Neural cell (in vitro differentiated cells): Measurements from ENCODE around the gene RBFOX2. TPM values are rescaled to one million over a fixed set of nuclear protein-coding genes. Genes with fewer than 3 reads are reported as not detected.

Experiments used
- H2AFZ ChIP-seq: fragments of 200-600, 300-800 bp; sonication (generic), shearing (Covaris generic); 2 replicates; pipeline ENCODE4 v1.6.0; 2014; ENCODE audit warnings: low read depth, mild to moderate bottlenecking, antibody characterized with exemption, low read length, moderate library complexity
- H3F3A ChIP-seq: fragments of 200-600 bp; shearing (Covaris generic); 2 replicates; pipeline ENCODE4 v1.6.1; 2016; ENCODE audit warnings: mild to moderate bottlenecking, moderate library complexity, mixed read lengths, antibody characterized with exemption, low read length; ENCODE audit not compliant: insufficient read depth, poor library complexity, severe bottlenecking
- H3K27ac ChIP-seq: fragments of 200-600, 300-800 bp; sonication (generic), shearing (Covaris generic); 2 replicates; pipeline ENCODE4 v1.5.1; 2014; ENCODE audit warnings: mild to moderate bottlenecking, low read length, moderate library complexity
- H3K27me3 ChIP-seq: fragments of 300-800, 200-600 bp; sonication (generic), shearing (Covaris generic); 2 replicates; pipeline ENCODE4 v1.6.0; 2014; ENCODE audit warnings: mild to moderate bottlenecking, low read depth, low read length, moderate library complexity; ENCODE audit not compliant: insufficient read depth
- H3K36me3 ChIP-seq: fragments of 300-800, 200-600 bp; sonication (generic), shearing (Covaris generic); 2 replicates; pipeline ENCODE4 v1.5.1; 2014; ENCODE audit warnings: mild to moderate bottlenecking, antibody characterized with exemption, low read length, moderate library complexity; ENCODE audit not compliant: insufficient read depth
- H3K4me2 ChIP-seq: fragments of 300-800, 200-600 bp; sonication (generic), shearing (Covaris generic); 2 replicates; pipeline ENCODE4 v1.6.0; 2014; ENCODE audit warnings: mild to moderate bottlenecking, low read length
- H3K4me3 ChIP-seq: fragments of 300-800, 200-600 bp; sonication (generic), shearing (Covaris generic); 2 replicates; pipeline ENCODE4 v1.5.1; 2014; ENCODE audit warnings: mild to moderate bottlenecking, low read length, moderate library complexity
- H3K79me2 ChIP-seq: fragments of 200-600 bp; shearing (Covaris generic); replicated peaks from 2 replicates; pipeline ENCODE4 v1.6.0; 2014; ENCODE audit warnings: mild to moderate bottlenecking, low read length, moderate library complexity; ENCODE audit not compliant: insufficient read depth
- H3K9ac ChIP-seq: fragments of 300-800, 200-600 bp; sonication (generic), shearing (Covaris generic); 2 replicates; pipeline ENCODE4 v1.6.1; 2016; ENCODE audit warnings: mild to moderate bottlenecking, low read length, mixed read lengths
- H3K9me2 ChIP-seq: fragments of 200-600 bp; shearing (Covaris generic); 2 replicates; pipeline ENCODE4 v1.6.1; 2016; ENCODE audit warnings: mild to moderate bottlenecking, low read length, mixed read lengths; ENCODE audit not compliant: insufficient read depth
- H3K9me3 ChIP-seq: fragments of 200-600, 300-800 bp; sonication (generic), shearing (Covaris generic); 2 replicates; pipeline ENCODE4 v1.6.1; 2016; ENCODE audit warnings: mild to moderate bottlenecking, mixed run types, low read length, moderate library complexity, mixed read lengths
- H4K20me1 ChIP-seq: fragments of 200-600 bp; shearing (Covaris generic); 2 replicates; pipeline ENCODE4 v1.6.1; 2016; ENCODE audit warnings: mild to moderate bottlenecking, mixed run types; ENCODE audit not compliant: insufficient read depth
- EP300 ChIP-seq: fragments of 450-650 bp; conservative IDR thresholded peaks from 2 replicates; pipeline ENCODE4 v1.6.1; 2014; ENCODE audit warnings: antibody characterized with exemption, mild to moderate bottlenecking, moderate library complexity; ENCODE audit not compliant: poor library complexity, severe bottlenecking
- EZH2 ChIP-seq: fragments of 200-600, 300-800 bp; shearing (Covaris generic), sonication (generic); IDR thresholded peaks from 2 replicates; pipeline ENCODE4 v1.6.1; 2014; ENCODE audit warnings: antibody characterized with exemption, low read length, borderline replicate concordance, mild to moderate bottlenecking; ENCODE audit not compliant: insufficient read depth, poor library complexity, severe bottlenecking
- MXI1 ChIP-seq: fragments of 450-650 bp; conservative IDR thresholded peaks from 2 replicates; pipeline ENCODE4 v1.6.1; 2014; ENCODE audit warnings: antibody characterized with exemption, mild to moderate bottlenecking; ENCODE audit not compliant: poor library complexity, severe bottlenecking
- POLR2AphosphoS5 ChIP-seq: IDR thresholded peaks from 2 replicates; pipeline ENCODE4 v1.6.1; 2012
- RAD21 ChIP-seq: fragments of 450-650 bp; conservative IDR thresholded peaks from 2 replicates; pipeline ENCODE4 v1.6.1; 2014; ENCODE audit warnings: antibody characterized with exemption, mild to moderate bottlenecking, moderate library complexity
- SMC3 ChIP-seq: fragments of 450-650 bp; conservative IDR thresholded peaks from 2 replicates; pipeline ENCODE4 v1.6.1; 2014; ENCODE audit warnings: antibody characterized with exemption, mild to moderate bottlenecking, moderate library complexity; ENCODE audit not compliant: poor library complexity
- TAF1 ChIP-seq: IDR thresholded peaks from 2 replicates; pipeline ENCODE4 v1.6.1; 2012; ENCODE audit warnings: low read depth
- polyA plus RNA-seq: library from polyadenylated mRNA; depleted of rRNA; stranded (reverse); fragments of >200 nt; gene quantifications from 2 replicates; pipeline ENCODE4 v1.2.3, GENCODE V29; 2014
- TF ChIP-seq, protein P1 (sequence below): fragments of 450-650 bp; IDR thresholded peaks from 2 replicates; pipeline ENCODE4 v1.5.1; 2014; ENCODE audit warnings: antibody characterized with exemption, mild to moderate bottlenecking, moderate library complexity; ENCODE audit not compliant: poor library complexity, severe bottlenecking
- TF ChIP-seq, protein P2 (sequence below): IDR thresholded peaks from 2 replicates; pipeline ENCODE4 v1.6.1; 2012; ENCODE audit warnings: borderline replicate concordance

Gene RBFOX2
- polyA plus RNA-seq, 1 donor from 2014 or later: 529 TPM

DNA sequence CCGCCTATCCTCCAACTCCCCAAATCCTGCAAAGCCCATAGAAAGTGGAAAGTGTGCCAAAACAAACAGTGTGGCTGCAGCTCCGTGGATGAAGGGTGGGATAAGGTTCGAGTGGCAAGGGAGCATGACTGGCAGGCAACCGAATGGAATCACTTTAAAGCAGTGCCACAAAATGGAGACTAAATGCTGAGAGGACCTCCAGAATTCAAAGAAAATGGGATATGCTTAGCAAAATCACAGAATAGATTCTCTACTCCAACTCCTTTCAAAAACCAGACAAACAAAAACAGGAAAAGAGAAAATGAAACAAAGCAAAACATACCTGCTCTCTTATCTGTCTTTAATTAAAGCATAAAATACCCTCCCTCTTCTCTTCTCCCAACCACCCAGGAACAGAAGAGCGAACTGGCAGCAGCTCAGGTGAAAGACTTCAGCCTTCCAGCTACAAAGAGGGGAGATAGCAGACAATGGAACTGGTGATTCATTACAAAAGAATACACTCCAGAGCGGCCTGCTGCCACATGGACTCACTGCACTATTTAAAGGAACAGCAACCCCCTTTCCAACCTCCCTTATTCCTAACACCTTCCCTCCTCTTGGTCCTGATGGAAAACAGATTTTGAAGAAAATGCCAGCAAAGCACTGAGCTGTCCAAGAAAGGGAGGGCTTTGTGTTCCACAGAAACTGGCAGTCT is 192.5 kb downstream of the RBFOX2 start:
- Histone ChIP-seq H3K27me3 (no peaks in the 10 kb centered on the region), H3K9me3 (no peaks in the 10 kb centered on the region), H3K9me2 (no peaks in the 10 kb centered on the region), H3K36me3 (no peaks in the 10 kb centered on the region), H3F3A (peaks cover 5% of the 10 kb centered on the region), H3K4me3 (peak overlapping the region; percentile 71), H2AFZ (no peak overlapping the region), H3K9ac (peak overlapping the region; percentile 78), H3K4me2 (peak overlapping the region; percentile 97), H3K27ac (peak overlapping the region; percentile 88), H3K79me2 (peaks cover 93% of the 10 kb centered on the region), H4K20me1 (peaks cover 6% of the 10 kb centered on the region)
- TF ChIP-seq, protein P1, sequence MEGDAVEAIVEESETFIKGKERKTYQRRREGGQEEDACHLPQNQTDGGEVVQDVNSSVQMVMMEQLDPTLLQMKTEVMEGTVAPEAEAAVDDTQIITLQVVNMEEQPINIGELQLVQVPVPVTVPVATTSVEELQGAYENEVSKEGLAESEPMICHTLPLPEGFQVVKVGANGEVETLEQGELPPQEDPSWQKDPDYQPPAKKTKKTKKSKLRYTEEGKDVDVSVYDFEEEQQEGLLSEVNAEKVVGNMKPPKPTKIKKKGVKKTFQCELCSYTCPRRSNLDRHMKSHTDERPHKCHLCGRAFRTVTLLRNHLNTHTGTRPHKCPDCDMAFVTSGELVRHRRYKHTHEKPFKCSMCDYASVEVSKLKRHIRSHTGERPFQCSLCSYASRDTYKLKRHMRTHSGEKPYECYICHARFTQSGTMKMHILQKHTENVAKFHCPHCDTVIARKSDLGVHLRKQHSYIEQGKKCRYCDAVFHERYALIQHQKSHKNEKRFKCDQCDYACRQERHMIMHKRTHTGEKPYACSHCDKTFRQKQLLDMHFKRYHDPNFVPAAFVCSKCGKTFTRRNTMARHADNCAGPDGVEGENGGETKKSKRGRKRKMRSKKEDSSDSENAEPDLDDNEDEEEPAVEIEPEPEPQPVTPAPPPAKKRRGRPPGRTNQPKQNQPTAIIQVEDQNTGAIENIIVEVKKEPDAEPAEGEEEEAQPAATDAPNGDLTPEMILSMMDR: no peak
- TF ChIP-seq EP300 (no peak), SMC3 (peak; percentile 33), RAD21 (peak; percentile 6), EZH2 (no peak), TAF1 (peak; percentile 26), POLR2AphosphoS5 (no peak), MXI1 (peak; percentile 69)
- TF ChIP-seq, protein P2, sequence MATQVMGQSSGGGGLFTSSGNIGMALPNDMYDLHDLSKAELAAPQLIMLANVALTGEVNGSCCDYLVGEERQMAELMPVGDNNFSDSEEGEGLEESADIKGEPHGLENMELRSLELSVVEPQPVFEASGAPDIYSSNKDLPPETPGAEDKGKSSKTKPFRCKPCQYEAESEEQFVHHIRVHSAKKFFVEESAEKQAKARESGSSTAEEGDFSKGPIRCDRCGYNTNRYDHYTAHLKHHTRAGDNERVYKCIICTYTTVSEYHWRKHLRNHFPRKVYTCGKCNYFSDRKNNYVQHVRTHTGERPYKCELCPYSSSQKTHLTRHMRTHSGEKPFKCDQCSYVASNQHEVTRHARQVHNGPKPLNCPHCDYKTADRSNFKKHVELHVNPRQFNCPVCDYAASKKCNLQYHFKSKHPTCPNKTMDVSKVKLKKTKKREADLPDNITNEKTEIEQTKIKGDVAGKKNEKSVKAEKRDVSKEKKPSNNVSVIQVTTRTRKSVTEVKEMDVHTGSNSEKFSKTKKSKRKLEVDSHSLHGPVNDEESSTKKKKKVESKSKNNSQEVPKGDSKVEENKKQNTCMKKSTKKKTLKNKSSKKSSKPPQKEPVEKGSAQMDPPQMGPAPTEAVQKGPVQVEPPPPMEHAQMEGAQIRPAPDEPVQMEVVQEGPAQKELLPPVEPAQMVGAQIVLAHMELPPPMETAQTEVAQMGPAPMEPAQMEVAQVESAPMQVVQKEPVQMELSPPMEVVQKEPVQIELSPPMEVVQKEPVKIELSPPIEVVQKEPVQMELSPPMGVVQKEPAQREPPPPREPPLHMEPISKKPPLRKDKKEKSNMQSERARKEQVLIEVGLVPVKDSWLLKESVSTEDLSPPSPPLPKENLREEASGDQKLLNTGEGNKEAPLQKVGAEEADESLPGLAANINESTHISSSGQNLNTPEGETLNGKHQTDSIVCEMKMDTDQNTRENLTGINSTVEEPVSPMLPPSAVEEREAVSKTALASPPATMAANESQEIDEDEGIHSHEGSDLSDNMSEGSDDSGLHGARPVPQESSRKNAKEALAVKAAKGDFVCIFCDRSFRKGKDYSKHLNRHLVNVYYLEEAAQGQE: peak; percentile 58

DNA sequence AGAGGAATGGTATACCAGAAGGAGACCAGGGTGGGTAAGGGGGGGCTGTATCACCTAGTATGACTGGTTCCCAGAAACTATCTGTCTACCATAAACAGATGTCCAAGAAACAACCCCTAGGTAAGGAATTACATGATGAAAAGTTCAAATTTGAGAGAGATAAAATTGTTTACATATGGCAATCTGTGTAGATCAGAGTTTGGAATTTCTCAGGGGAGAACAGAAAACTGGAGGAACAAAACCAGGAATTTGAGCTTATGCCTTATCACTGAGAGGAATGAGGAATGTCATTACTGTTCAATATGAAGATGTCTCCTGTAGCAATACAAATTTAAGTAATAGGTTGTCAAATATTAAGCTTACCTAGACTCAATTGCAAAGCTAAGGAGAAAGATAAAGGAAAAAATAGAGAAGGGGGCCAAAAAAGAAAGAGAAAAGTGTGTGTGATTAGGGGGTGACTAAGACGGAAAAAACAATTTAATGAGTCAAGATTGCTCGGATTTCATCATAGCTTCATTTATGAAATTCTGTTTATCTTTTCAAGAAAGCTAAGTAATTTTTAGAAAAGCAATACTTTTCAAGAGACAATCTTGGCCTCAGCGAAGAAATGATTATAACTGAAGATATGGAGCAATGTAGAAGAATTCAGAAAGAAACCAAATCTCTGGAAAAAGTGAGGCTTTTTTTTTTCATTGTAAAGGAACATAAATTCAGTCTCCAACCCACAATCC is 193.2 kb downstream of the RBFOX2 start:
- H3K79me2 ChIP-seq: peaks cover 95% of the 10 kb centered on the region
- H3K27ac ChIP-seq: peak overlapping the region; percentile 88
- H3K9ac ChIP-seq: peak overlapping the region; percentile 78
- H3F3A ChIP-seq: peaks cover 5% of the 10 kb centered on the region
- H3K36me3 ChIP-seq: no peaks in the 10 kb centered on the region
- TF ChIP-seq MXI1: no peak
- no peak for TF ChIP-seq SMC3
- no peak for TF ChIP-seq RAD21
- TF ChIP-seq, protein P1: no peak
- TF ChIP-seq, protein P2: no peak
- no peak for TF ChIP-seq EP300
- no peak for TF ChIP-seq POLR2AphosphoS5
- TF ChIP-seq EZH2: no peak
- no peak for TF ChIP-seq TAF1
- no peaks in the 10 kb centered on the region for H3K9me2 ChIP-seq
- peak overlapping the region; percentile 71 for H3K4me3 ChIP-seq
- H3K27me3 ChIP-seq: no peaks in the 10 kb centered on the region
- peak overlapping the region; percentile 97 for H3K4me2 ChIP-seq
- peaks cover 8% of the 10 kb centered on the region for H4K20me1 ChIP-seq
- no peak overlapping the region for H2AFZ ChIP-seq
- H3K9me3 ChIP-seq: no peaks in the 10 kb centered on the region
